ENCODE data around the gene RAB40C. TPM values are rescaled to one million over a fixed set of nuclear protein-coding genes. Genes with fewer than 3 reads are reported as not detected.

The RAB40C gene
- total RNA-seq, 1 donor, result 11.2 TPM

GRCh38 chr16:642189-643049, 52.6 kb downstream of the RAB40C start:
- no peak overlapping the region for H3K27ac ChIP-seq (ENCODE audit: low read depth, low read length)
- peak overlapping the region; percentile 15 for H2AFZ ChIP-seq (ENCODE audit: low read length)
- H3K4me3 ChIP-seq (ENCODE audit: insufficient read depth, low read length), result peak overlapping the region; percentile 83
- peak; percentile 96 for DNase-seq (ENCODE audit: insufficient read length, low spot score, missing footprints)
- H3K9me3 ChIP-seq (ENCODE audit: low read depth, low read length), result no peaks in the 10 kb centered on the region
- no peaks in the 10 kb centered on the region for H3K36me3 ChIP-seq (ENCODE audit: insufficient read depth, low read length)
- TF ChIP-seq CTCF (IDR thresholded peaks at IDR 0.05; ENCODE audit: extremely low read depth, low read depth, low read length), result no peak
- H3K4me2 ChIP-seq (ENCODE audit: insufficient read depth, low read length), result peak overlapping the region; percentile 86
- H4K20me1 ChIP-seq (ENCODE audit: insufficient read depth, low read length), result peaks cover 5% of the 10 kb centered on the region
- H3K79me2 ChIP-seq (ENCODE audit: insufficient read depth, low read length), result peaks cover 24% of the 10 kb centered on the region
- H3K27me3 ChIP-seq (ENCODE audit: insufficient read depth, low read length), result no peaks in the 10 kb centered on the region
- peaks cover 10% of the 10 kb centered on the region for H3K4me1 ChIP-seq (ENCODE audit: insufficient read depth, low read length)

GRCh38 chr16:643050-643368, 53.1 kb downstream of the RAB40C start:
- Histone ChIP-seq H3K27ac (ENCODE audit: low read depth, low read length) (no peak overlapping the region), H3K27me3 (ENCODE audit: insufficient read depth, low read length) (no peaks in the 10 kb centered on the region), H3K36me3 (ENCODE audit: insufficient read depth, low read length) (no peaks in the 10 kb centered on the region), H4K20me1 (ENCODE audit: insufficient read depth, low read length) (peaks cover 7% of the 10 kb centered on the region), H2AFZ (ENCODE audit: low read length) (no peak overlapping the region), H3K4me3 (ENCODE audit: insufficient read depth, low read length) (peak overlapping the region; percentile 83), H3K9me3 (ENCODE audit: low read depth, low read length) (no peaks in the 10 kb centered on the region), H3K4me2 (ENCODE audit: insufficient read depth, low read length) (peak overlapping the region; percentile 86), H3K79me2 (ENCODE audit: insufficient read depth, low read length) (peaks cover 30% of the 10 kb centered on the region), H3K4me1 (ENCODE audit: insufficient read depth, low read length) (peaks cover 14% of the 10 kb centered on the region)
- no peak for DNase-seq (ENCODE audit: insufficient read length, low spot score, missing footprints)
- no peak for TF ChIP-seq CTCF (IDR thresholded peaks at IDR 0.05; ENCODE audit: extremely low read depth, low read depth, low read length)

GRCh38 chr16:644556-644955, 54.7 kb downstream of the RAB40C start:
- H4K20me1 ChIP-seq (ENCODE audit: insufficient read depth, low read length), result peaks cover 7% of the 10 kb centered on the region
- no peaks in the 10 kb centered on the region for H3K9me3 ChIP-seq (ENCODE audit: low read depth, low read length)
- H2AFZ ChIP-seq (ENCODE audit: low read length), result no peak overlapping the region
- H3K27ac ChIP-seq (ENCODE audit: low read depth, low read length), result no peak overlapping the region
- no peak for DNase-seq (ENCODE audit: insufficient read length, low spot score, missing footprints)
- peaks cover 36% of the 10 kb centered on the region for H3K79me2 ChIP-seq (ENCODE audit: insufficient read depth, low read length)
- TF ChIP-seq CTCF (IDR thresholded peaks at IDR 0.05; ENCODE audit: extremely low read depth, low read depth, low read length), result no peak
- H3K36me3 ChIP-seq (ENCODE audit: insufficient read depth, low read length), result no peaks in the 10 kb centered on the region
- peaks cover 24% of the 10 kb centered on the region for H3K4me1 ChIP-seq (ENCODE audit: insufficient read depth, low read length)
- no peak overlapping the region for H3K4me2 ChIP-seq (ENCODE audit: insufficient read depth, low read length)
- H3K27me3 ChIP-seq (ENCODE audit: insufficient read depth, low read length), result no peaks in the 10 kb centered on the region
- no peak overlapping the region for H3K4me3 ChIP-seq (ENCODE audit: insufficient read depth, low read length)

- peaks cover 45% of the 10 kb centered on the region for H3K79me2 ChIP-seq (ENCODE audit: insufficient read depth, low read length)
- peaks cover 28% of the 10 kb centered on the region for H3K4me1 ChIP-seq (ENCODE audit: insufficient read depth, low read length)
- no peaks in the 10 kb centered on the region for H3K36me3 ChIP-seq (ENCODE audit: insufficient read depth, low read length)
- peaks cover 7% of the 10 kb centered on the region for H4K20me1 ChIP-seq (ENCODE audit: insufficient read depth, low read length)
- no peaks in the 10 kb centered on the region for H3K27me3 ChIP-seq (ENCODE audit: insufficient read depth, low read length)
- H3K27ac ChIP-seq (ENCODE audit: low read depth, low read length), result no peak overlapping the region
- H3K4me2 ChIP-seq (ENCODE audit: insufficient read depth, low read length), result no peak overlapping the region
- DNase-seq (ENCODE audit: insufficient read length, low spot score, missing footprints), result no peak
- H3K9me3 ChIP-seq (ENCODE audit: low read depth, low read length), result no peaks in the 10 kb centered on the region
- no peak overlapping the region for H2AFZ ChIP-seq (ENCODE audit: low read length)
- no peak overlapping the region for H3K4me3 ChIP-seq (ENCODE audit: insufficient read depth, low read length)
- TF ChIP-seq CTCF (IDR thresholded peaks at IDR 0.05; ENCODE audit: extremely low read depth, low read depth, low read length), result no peak
Measured at GRCh38 chr16:645852-646678, 56.2 kb downstream of the RAB40C start.
